CD4-positive, alpha-beta T cell treated with Interleukin-2 at 100 ng/mL for 4 hours (primary cell): ENCODE data around the gene PSMD14.
A peak's percentile ranks its signal among the peaks of the same experiment; 100 is the strongest.
"Not testable (repeated sequence)": the region's sequence is repeated elsewhere in the genome, so short reads cannot be mapped to it uniquely, and the experiment has no call there.

Experiments used
- DNase-seq: peaks from one replicate; pipeline ENCODE4 v3.0.0-alpha.2; 2020; ENCODE audit warnings: low spot score

Gene PSMD14

GRCh38 chr2:161308178-161308955, at the start of gene PSMD14:
TSS of gene PSMD14 (plus strand) at chr2:161308425. CDS start at chr2:161318826, 10,401 bp downstream.
- DNase-seq: peak; percentile 88

GRCh38 chr2:161265874-161266273, 42.4 kb upstream of the PSMD14 start:
- DNase-seq: no peak

GRCh38 chr2:161269111-161269510, 39.1 kb upstream of the PSMD14 start:
- DNase-seq: no peak

GRCh38 chr2:161273038-161273760, 35.0 kb upstream of the PSMD14 start:
- DNase-seq: peak; percentile 74

GRCh38 chr2:161278564-161279229, 29.5 kb upstream of the PSMD14 start:
- DNase-seq: peak; percentile 11

- not testable (repeated sequence) for DNase-seq
These were observed 28.9 kb upstream of the PSMD14 start for GRCh38 chr2:161279230-161279815.

- peak; percentile 10 for DNase-seq
These were observed 27.3 kb upstream of the PSMD14 start for GRCh38 chr2:161280906-161281323.

- not testable (repeated sequence) for DNase-seq
These were observed 26.5 kb upstream of the PSMD14 start for GRCh38 chr2:161281615-161282310.

- not testable (repeated sequence) for DNase-seq
These were observed 25.9 kb upstream of the PSMD14 start for GRCh38 chr2:161282311-161282644.

- no peak for DNase-seq
These were observed 24.3 kb upstream of the PSMD14 start for GRCh38 chr2:161283926-161284325.

GRCh38 chr2:161303535-161304050, 4.6 kb upstream of the PSMD14 start:
- no peak for DNase-seq

GRCh38 chr2:161306919-161307318, 1.3 kb upstream of the PSMD14 start:
- DNase-seq: no peak

GRCh38 chr2:161307676-161308075, 549 bp upstream of the PSMD14 start:
- no peak for DNase-seq

- no peak for DNase-seq
These were observed 4.8 kb downstream of the PSMD14 start for GRCh38 chr2:161312996-161313395.

GRCh38 chr2:161315380-161315779, 7.2 kb downstream of the PSMD14 start:
- DNase-seq: no peak

- no peak for DNase-seq
These were observed 8.5 kb downstream of the PSMD14 start for GRCh38 chr2:161316701-161317100.

GRCh38 chr2:161321944-161322648, 13.9 kb downstream of the PSMD14 start:
- no peak for DNase-seq

- no peak for DNase-seq
These were observed 16.7 kb downstream of the PSMD14 start for GRCh38 chr2:161324876-161325275.

- no peak for DNase-seq
These were observed 19.4 kb downstream of the PSMD14 start for GRCh38 chr2:161327582-161327981.

GRCh38 chr2:161332371-161332967, 24.2 kb downstream of the PSMD14 start:
- no peak for DNase-seq

- DNase-seq: no peak
These were observed 27.4 kb downstream of the PSMD14 start for GRCh38 chr2:161335626-161336025.
